Activated T-helper 2 cell treated with anti-CD3 and anti-CD28 coated beads, Interferon-gamma antibody, Interleukin-2, Interleukin-4, amounts not matched to agents 10 μg/mL and 5 μg/mL and 100 μg/mL, durations not matched to agents 14 hours and 24 hours and 36 hours (primary cell): ENCODE results near the gene FOXA2. TPM values are rescaled to one million over a fixed set of nuclear protein-coding genes. Genes with fewer than 3 reads are reported as not detected.

ENCODE experiments used
- DNase-seq: peaks from one replicate; pipeline ENCODE4 v3.0.0; 2021; ENCODE audit warnings: low spot score
- H3K27ac Mint-ChIP-seq: one replicate; pipeline ENCODE4 v1.8.0; 2021; ENCODE audit warnings: mixed read lengths
- H3K27me3 Mint-ChIP-seq: one replicate; pipeline ENCODE4 v1.8.0; 2021; ENCODE audit warnings: low read depth, mixed read lengths
- H3K36me3 Mint-ChIP-seq: one replicate; pipeline ENCODE4 v1.8.0; 2021; ENCODE audit warnings: low read depth, mixed read lengths
- H3K4me1 Mint-ChIP-seq: one replicate; pipeline ENCODE4 v1.8.0; 2021; ENCODE audit warnings: low read depth, mixed read lengths
- H3K4me3 Mint-ChIP-seq: one replicate; pipeline ENCODE4 v1.8.0; 2021; ENCODE audit warnings: low read depth, mild to moderate bottlenecking, moderate library complexity, mixed read lengths
- H3K9me3 Mint-ChIP-seq: one replicate; pipeline ENCODE4 v1.8.0; 2021; ENCODE audit warnings: mixed read lengths
- intact Hi-C: fragments of 100-400 bp; cut with micrococcal nuclease; formaldehyde crosslinking; loops from one replicate; pipeline ENCODE4 v1.15.1; 2023
- total RNA-seq: library from RNA; stranded (reverse); gene quantifications from 2 replicates; pipeline ENCODE4 v1.2.3, GENCODE V29; 2022

Gene FOXA2
- total RNA-seq, 1 donor from 2014 or later: not detected

DNA sequence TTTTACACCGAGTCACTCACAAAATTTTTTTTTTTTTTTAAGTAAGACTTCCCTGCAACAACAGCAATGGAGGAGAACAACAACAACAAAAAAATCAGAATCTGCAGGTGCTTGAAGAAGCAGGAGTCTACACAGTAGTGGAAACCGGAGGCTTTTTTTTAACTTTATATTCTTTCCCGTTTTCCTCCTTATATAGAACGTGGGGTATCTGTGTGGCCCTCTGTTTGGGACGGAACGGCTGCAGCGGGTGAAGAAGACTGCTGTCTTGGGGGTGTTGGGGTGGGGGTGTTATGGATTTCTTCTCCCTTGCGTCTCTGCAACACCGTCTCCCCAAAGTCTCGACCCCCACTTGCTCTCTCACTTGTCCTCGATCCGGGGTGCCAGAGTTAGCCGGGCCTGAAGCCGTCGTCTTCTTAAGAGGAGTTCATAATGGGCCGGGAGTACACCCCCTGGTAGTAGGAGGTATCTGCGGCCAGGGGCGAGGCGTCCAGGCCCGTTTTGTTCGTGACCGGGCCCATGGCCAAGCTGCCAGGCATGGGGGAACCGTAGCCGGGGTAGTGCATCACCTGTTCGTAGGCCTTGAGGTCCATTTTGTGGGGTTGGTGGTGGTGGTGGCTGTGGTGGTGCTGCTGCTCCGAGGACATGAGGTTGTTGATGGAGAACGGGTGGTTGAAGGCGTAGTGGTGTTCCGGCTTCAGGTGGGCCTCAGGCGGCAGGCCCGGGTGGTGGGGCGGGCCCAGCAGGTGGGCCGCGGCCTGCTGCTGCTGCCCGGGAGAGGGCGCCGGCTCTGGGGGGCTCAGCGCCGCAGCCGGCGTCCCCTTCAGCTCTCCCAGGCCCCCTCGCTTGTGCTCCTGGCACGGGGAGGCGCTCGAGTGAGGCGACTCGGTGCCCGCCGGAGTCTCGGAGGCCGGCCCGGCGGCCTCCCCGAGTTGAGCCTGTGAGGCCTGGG, 2.7 kb downstream of the FOXA2 start:
- no peak for DNase-seq
- Mint-ChIP-seq H3K27me3 (peaks cover 68% of the 10 kb centered on the region), H3K4me3 (no peak overlapping the region), H3K4me1 (no peaks in the 10 kb centered on the region), H3K36me3 (no peaks in the 10 kb centered on the region), H3K27ac (no peak overlapping the region), H3K9me3 (no peaks in the 10 kb centered on the region)
- intact Hi-C loops: loop anchor here (2.0 to 5.0 kb wide), 2 partner anchors 13 to 1479 kb away; no protein-coding TSS in a partner anchor

DNA sequence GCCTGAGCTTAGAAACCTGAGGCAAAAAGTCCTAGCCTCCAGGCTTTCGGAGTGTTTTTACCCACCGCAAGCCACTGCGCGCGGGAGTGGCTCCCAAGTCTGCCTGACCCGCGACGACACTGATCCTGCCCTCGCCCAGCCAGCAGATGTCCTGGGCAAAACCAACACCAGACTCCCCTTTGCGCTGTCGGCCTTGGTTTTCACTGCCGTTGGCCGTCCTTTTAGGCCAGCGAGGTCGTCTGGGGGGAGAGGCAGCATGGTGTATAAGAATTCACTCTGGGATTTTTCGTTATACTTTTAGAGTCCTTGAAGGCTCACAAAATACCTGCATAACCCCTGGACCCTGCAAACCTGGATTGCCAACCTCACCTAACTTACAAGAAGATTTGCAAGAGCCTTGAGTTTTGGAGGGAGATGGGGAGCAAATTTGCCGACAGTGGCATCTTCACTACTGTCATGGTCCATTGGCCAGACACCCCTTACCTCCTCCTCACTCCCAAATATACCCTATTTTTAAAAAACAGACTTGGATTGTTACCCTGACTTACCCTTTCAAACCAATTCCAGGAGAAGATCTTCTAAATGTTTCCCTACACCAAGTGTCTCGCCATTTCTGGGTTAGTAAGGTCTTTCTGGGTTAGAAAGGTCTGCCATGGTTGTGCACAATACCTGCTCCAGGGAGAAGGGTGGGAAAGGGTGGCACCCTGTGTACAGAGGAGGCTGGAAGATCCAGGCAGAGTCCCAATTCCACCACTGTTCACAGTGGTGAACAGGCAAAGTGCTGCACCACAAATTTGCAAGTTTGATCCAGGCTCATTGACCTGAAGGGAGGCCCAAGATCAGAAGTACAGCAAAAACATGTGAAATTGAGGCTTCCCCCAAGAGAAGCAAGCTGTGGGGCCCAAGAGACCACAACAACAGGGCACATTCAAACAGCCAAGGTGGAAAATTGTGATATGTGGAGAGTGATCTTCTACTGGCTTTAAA, 4.4 kb downstream of the FOXA2 start:
- H3K27ac Mint-ChIP-seq: no peak overlapping the region
- H3K27me3 Mint-ChIP-seq: peaks cover 64% of the 10 kb centered on the region
- peaks cover 5% of the 10 kb centered on the region for H3K4me1 Mint-ChIP-seq
- intact Hi-C loops: loop anchor here (5.0 kb wide), 3 partner anchors 873 to 1478 kb away; partner anchors contain the start of gene PAX1
- no peak overlapping the region for H3K4me3 Mint-ChIP-seq
- no peak for DNase-seq
- H3K36me3 Mint-ChIP-seq: no peaks in the 10 kb centered on the region
- H3K9me3 Mint-ChIP-seq: no peaks in the 10 kb centered on the region

- DNase-seq: no peak
- Mint-ChIP-seq H3K4me1 (peaks cover 5% of the 10 kb centered on the region), H3K9me3 (no peaks in the 10 kb centered on the region), H3K4me3 (no peak overlapping the region), H3K27ac (no peak overlapping the region), H3K27me3 (peaks cover 69% of the 10 kb centered on the region), H3K36me3 (no peaks in the 10 kb centered on the region)
- intact Hi-C loops: loop anchor here (5.0 kb wide), 2 partner anchors 872 to 1062 kb away; partner anchors contain the start of gene PAX1
Observed at GRCh38 chr20:22579119-22579427, 5.3 kb downstream of the FOXA2 start.

GRCh38 chr20:22578221-22579118, 5.9 kb downstream of the FOXA2 start:
- intact Hi-C loops: loop anchor here (5.0 kb wide), 2 partner anchors 871 to 1061 kb away; partner anchors contain the start of gene PAX1

DNA sequence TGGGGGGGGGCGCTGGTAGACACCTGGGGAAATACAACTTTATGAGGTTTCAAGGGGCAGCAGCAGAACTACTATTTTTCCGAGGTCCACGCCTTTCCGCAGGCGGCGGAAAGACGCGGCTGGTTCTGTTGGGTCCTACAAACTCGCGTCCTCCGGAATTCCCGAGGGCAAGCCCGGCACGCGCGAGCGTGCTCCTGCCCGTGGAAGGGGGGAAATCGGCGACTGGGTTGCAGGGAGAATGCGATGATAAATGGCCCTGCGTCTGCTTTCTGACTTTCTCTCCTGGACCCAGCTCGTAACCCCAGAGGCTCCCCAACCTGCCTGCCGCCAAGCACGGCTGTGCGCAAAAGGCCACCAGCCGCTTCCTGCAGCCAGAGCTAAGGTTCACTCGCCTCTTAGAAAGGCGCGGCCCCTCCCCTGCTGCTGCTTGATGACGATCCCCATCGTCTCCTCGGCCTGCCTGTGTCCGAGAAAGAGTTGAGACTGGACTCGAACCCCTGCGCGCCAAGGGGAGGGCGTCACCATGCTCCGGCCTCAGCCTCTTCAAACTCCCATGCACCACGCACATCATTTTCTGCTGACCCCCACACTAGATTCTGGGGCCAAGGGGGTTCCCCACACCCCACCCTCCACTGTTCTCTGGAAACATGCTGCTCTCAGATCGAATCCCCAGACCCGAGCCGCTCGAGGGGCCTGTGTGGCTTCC, 6.7 kb downstream of the FOXA2 start:
- Mint-ChIP-seq H3K4me1 (peaks cover 5% of the 10 kb centered on the region), H3K27me3 (peaks cover 75% of the 10 kb centered on the region), H3K4me3 (no peak overlapping the region), H3K36me3 (no peaks in the 10 kb centered on the region), H3K27ac (no peak overlapping the region), H3K9me3 (no peaks in the 10 kb centered on the region)
- intact Hi-C loops: loop anchor here (5.0 kb wide), 2 partner anchors 870 to 1060 kb away; partner anchors contain the start of gene PAX1
- no peak for DNase-seq

More at GRCh38 chr20:22578221-22579118, 5.9 kb downstream of the FOXA2 start:
- Mint-ChIP-seq H3K36me3 (no peaks in the 10 kb centered on the region), H3K9me3 (no peaks in the 10 kb centered on the region), H3K27me3 (peaks cover 70% of the 10 kb centered on the region), H3K4me1 (peaks cover 5% of the 10 kb centered on the region), H3K27ac (no peak overlapping the region), H3K4me3 (no peak overlapping the region)
- no peak for DNase-seq

GRCh38 chr20:22576733-22577514, 7.4 kb downstream of the FOXA2 start:
- H3K36me3 Mint-ChIP-seq: no peaks in the 10 kb centered on the region
- intact Hi-C loops: loop anchor here (5.0 kb wide), 2 partner anchors 870 to 1060 kb away; partner anchors contain the start of gene PAX1
- peaks cover 5% of the 10 kb centered on the region for H3K4me1 Mint-ChIP-seq
- H3K27me3 Mint-ChIP-seq: peaks cover 76% of the 10 kb centered on the region
- no peaks in the 10 kb centered on the region for H3K9me3 Mint-ChIP-seq
- DNase-seq: no peak
- H3K27ac Mint-ChIP-seq: no peak overlapping the region
- no peak overlapping the region for H3K4me3 Mint-ChIP-seq

DNA sequence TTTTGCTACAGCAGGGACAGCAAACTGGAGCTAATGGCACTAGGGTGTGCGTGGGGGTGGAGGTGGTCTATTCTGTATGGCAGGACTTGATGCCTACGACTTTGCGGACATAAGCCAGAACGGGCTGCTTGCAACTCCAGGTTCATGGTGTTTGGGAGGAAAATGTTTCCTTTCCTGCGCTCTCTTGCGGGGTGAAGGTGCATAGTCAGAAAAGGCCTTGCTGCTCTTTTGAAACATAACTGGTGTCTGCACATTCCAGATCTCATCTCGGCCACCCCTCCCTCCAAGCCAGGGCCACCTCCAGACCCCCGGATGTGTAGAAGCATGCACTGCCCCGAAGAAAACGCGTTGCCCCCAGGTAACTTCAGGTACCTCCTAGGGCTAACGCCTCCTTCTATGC, 8.1 kb downstream of the FOXA2 start:
- no peak for DNase-seq
- intact Hi-C loops: loop anchor here (5.0 kb wide), 2 partner anchors 869 to 1059 kb away; partner anchors contain the start of gene PAX1
- H3K4me3 Mint-ChIP-seq: no peak overlapping the region
- H3K27me3 Mint-ChIP-seq: peaks cover 76% of the 10 kb centered on the region
- H3K36me3 Mint-ChIP-seq: no peaks in the 10 kb centered on the region
- no peaks in the 10 kb centered on the region for H3K9me3 Mint-ChIP-seq
- H3K4me1 Mint-ChIP-seq: peaks cover 5% of the 10 kb centered on the region
- no peak overlapping the region for H3K27ac Mint-ChIP-seq

DNA sequence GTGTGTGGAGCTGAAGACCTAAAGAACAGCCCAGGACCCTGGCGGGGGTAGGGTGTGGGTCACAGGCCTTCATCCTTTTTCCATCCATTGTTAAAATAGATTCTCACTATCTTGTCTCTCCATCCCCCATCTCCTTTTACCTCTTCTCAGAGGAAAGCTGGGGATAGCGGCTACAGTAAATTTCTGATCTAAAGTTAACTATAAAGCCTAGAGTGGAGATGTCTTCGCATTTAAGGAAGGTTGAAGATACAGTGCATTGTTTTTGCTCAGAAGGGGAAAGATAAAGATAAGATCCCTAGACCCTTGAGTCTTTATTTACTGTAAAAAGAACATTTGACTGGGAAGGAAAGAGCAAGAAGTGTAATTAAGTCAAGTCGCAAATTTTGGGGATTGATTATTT, 8.6 kb downstream of the FOXA2 start:
- intact Hi-C loops: loop anchor here (5.0 kb wide), 2 partner anchors 868 to 1058 kb away; partner anchors contain the start of gene PAX1
- no peaks in the 10 kb centered on the region for H3K9me3 Mint-ChIP-seq

DNA sequence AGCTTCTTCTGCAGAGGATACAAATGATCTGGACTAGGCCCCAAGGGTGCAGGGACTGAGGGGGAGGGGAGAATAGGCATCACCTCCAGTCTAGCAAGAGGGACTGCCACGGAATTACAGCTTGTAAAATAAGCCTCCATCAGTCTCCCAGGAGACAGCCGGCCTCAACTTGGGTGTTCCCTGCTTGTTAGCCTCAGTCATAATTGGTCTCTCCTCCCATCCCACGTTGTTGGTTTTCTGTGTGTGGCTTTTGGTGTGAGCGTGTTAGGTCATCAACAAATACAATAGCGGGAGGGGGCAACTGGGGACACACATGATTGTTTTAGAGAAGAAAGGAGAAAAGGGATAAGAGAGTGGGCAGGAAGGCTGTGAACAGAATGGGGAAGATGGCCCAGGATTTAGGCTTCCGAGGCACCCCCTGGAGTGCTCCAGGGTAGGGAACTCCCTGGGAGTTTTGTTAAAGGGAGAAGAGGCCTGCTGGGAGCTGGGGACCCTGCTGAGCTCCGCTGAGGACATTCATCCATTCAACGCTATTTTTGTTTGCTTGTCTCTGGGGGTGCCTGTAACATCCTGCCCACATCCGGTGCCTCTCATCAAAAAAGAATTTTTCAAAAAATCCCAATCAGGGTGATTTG, 9.2 kb downstream of the FOXA2 start:
- intact Hi-C loops: loop anchor here (5.0 kb wide), 2 partner anchors 868 to 1058 kb away; partner anchors contain the start of gene PAX1
- Mint-ChIP-seq H3K27me3 (peaks cover 72% of the 10 kb centered on the region), H3K4me3 (no peak overlapping the region), H3K27ac (no peak overlapping the region), H3K36me3 (no peaks in the 10 kb centered on the region), H3K4me1 (peaks cover 5% of the 10 kb centered on the region), H3K9me3 (no peaks in the 10 kb centered on the region)
- DNase-seq: no peak

More for the DNA sequence above, 8.6 kb downstream of the FOXA2 start:
- H3K4me1 Mint-ChIP-seq: peaks cover 5% of the 10 kb centered on the region
- H3K36me3 Mint-ChIP-seq: no peaks in the 10 kb centered on the region
- DNase-seq: no peak
- H3K27ac Mint-ChIP-seq: no peak overlapping the region
- no peak overlapping the region for H3K4me3 Mint-ChIP-seq
- H3K27me3 Mint-ChIP-seq: peaks cover 76% of the 10 kb centered on the region

GRCh38 chr20:22574545-22575086, 9.8 kb downstream of the FOXA2 start:
- Mint-ChIP-seq H3K27ac (no peak overlapping the region), H3K4me1 (peaks cover 5% of the 10 kb centered on the region), H3K27me3 (peaks cover 69% of the 10 kb centered on the region), H3K4me3 (no peak overlapping the region), H3K9me3 (no peaks in the 10 kb centered on the region), H3K36me3 (no peaks in the 10 kb centered on the region)
- intact Hi-C loops: loop anchor here (5.0 kb wide), 2 partner anchors 867 to 1057 kb away; partner anchors contain the start of gene PAX1
- DNase-seq: no peak
